NCI-H69 (cell line): Measurements from ENCODE around the gene SYNJ2.
A peak's percentile ranks its signal among the peaks of the same experiment; 100 is the strongest.

ENCODE experiments used
- DNase-seq: peaks from one replicate; lab custom pipeline; 2025; lab: John Stamatoyannopoulos, UW

SYNJ2 gene

GRCh38 chr6:158011478-158011920 is 29.8 kb downstream of the SYNJ2 start:
- peak; percentile 57 for DNase-seq

- no peak for DNase-seq
Observed at GRCh38 chr6:158011980-158012566, 30.4 kb downstream of the SYNJ2 start.

GRCh38 chr6:158013904-158014504 is 32.3 kb downstream of the SYNJ2 start:
- DNase-seq = no peak

DNA sequence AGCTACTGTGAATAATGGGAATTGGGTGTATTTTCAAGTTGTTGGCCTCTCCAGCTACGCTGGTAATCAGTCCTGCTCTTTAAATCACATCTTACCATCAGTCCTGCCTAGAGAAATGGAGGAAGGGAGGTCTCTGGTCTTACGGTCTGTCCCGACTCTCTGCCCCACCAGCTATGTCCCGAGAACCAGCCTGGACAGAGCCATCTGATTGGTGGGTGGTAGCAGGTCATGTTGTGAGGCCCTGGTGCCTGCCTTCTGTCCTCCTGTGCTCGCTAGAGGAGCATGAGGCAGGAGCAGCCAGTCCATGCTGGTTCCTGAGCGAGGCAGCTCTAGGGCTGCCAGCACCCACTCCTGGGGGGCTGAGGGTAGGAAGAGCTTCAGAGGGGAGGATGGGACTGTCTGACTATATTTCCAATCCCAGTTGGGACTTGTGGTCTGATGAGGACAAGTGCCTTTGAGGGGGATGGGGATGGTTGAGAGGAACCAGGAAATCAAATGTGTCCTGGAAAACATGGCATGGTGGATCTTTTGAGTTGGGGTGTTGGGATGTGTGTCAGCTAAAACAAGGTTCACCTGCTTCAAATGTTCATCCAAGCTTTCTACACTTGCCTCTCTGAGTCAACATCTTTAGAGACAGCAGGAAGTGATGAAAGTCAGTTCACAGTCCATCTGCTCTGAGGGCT is 33.0 kb downstream of the SYNJ2 start:
- DNase-seq = peak; percentile 33

DNA sequence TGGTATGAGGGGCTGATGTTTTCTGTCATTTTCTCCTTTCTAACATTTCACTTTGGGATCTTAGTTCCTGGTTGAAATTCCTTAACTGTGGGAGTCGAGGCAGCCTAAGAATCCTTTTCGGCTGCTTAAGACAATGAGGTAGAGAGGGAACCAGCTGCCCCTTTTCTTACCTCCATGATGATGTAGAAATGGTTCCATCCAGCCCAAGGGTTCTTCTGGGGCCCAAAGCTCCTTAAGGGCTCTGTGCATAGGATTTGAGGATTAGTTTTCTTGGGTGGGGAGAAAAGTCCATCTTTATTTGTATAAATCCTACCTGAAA is 33.5 kb downstream of the SYNJ2 start:
- no peak for DNase-seq

GRCh38 chr6:158016571-158017383 is 35.1 kb downstream of the SYNJ2 start:
- DNase-seq = peak; percentile 30

DNA sequence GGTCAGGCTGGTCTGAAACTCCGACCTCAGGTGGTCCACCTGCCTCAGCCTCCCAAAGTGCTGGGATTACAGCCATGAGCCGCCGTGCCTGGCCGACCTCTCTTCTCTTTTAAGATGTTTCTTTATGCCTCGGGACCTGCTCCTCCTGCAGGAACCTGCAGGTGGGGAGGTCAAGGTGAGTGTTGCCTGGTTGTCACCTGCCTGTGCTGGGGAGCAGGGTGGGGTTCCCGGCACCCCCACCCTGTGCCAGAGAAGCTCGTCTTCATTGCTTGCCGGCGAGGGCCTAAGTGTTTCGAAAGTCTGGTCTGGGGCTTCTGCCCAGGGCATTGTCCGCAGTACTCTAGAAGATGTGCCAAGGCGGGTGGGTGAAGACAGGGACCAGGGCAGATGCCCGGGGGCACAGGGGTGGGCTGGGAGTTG is 36.0 kb downstream of the SYNJ2 start:
- DNase-seq = no peak

DNA sequence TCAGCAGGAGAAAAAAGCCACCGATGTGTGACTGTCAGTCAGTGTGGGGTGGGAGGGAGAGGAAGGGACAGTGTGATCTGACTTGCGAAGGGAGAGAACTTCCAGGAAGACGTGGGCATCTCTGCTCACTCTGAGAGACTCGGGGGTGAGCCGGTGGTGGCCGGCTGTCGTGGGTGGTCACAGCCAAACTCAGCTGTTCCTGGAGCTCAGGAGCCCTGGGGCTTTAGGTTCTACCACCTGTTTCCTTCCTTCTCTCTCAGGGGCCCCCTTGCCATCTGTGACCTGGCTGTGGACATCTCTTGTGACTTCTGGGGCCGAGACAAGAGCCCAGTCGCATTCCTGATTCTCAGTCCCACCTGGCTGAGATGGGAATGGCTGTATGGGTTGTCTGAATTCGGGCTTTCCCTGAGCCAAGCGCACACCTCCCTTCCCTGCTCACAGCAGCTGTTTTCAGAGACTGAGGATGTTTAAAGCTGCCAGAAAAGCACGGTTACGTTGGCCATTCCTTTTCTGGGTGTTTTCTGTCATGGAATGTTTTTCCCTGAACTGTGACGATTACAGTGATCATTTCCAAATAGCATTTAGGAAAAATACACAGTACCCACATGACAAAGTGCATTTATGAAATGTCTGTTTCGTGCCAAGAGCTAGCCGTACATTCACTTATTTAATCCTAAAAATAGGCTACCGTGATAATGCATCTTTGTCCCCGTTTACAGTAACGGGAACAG is 36.5 kb downstream of the SYNJ2 start:
- no peak for DNase-seq

- DNase-seq = peak; percentile 53
Observed at GRCh38 chr6:158018851-158019361, 37.2 kb downstream of the SYNJ2 start.

DNA sequence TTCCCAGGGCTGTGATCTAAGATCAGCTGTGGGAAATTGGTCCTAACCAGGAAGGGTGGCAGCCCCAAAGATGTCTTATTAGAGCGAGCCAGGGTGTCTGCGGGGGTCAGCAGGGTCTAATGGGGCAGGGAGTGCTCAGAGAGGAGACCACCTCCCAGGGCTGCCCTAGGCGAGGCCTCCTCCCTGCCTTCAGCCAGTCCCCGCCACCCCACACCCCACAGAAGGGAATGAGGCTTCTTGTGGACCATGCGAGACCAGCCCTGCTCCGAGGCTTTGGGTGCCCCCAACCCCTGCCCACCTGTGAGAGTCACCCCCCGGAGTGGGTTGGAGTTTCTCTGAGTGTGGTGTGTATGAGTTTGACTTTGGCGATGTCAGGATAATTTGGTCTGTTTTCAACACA is 37.8 kb downstream of the SYNJ2 start:
- no peak for DNase-seq

- peak; percentile 59 for DNase-seq
Observed at GRCh38 chr6:158020272-158020711, 38.6 kb downstream of the SYNJ2 start.

DNA sequence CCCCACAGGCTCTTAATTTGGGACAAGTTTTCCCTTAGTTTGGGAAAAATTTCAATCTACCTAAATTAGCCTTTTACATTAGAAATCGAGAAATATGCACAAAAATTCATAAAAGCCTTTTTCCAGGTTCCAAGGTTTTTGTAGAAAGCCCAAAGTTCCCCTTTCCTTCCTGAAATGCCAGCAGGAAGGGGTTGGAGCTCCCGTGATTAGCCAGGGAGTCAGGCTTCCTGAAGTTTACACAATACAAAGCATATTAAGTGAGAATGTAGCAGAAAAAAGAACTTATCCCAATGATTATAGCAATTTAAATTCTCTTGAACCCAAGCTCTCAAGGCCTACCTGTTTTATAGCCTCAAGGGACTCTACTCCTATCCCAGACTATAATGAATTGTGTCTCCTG is 39.1 kb downstream of the SYNJ2 start:
- DNase-seq = no peak

DNA sequence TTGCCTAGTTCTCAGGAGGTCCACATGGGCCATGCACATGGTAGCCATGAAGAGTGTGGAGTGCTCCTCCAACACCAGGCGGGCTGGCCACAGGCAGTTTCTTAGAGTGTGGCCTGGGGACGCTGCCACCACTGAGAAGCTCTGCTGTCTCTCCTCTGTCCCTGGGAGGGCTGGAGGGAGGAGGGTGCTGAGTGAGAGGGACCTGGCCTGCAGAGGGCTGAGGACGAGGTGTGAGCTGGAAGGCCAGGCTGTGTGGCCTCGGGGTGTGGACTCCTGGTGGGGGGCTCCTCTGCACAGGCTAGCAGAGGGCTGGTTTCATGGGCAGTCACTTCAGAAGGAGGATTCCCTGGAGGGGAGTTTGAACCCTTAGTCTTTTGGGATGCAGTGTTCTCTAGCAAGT is 39.7 kb downstream of the SYNJ2 start:
- no peak for DNase-seq

- no peak for DNase-seq
Observed at GRCh38 chr6:158021814-158022748, 40.4 kb downstream of the SYNJ2 start.

- peak; percentile 58 for DNase-seq
Observed at GRCh38 chr6:158022749-158023596, 41.3 kb downstream of the SYNJ2 start.

GRCh38 chr6:158023597-158023939 is 41.9 kb downstream of the SYNJ2 start:
- DNase-seq = peak; percentile 86

DNA sequence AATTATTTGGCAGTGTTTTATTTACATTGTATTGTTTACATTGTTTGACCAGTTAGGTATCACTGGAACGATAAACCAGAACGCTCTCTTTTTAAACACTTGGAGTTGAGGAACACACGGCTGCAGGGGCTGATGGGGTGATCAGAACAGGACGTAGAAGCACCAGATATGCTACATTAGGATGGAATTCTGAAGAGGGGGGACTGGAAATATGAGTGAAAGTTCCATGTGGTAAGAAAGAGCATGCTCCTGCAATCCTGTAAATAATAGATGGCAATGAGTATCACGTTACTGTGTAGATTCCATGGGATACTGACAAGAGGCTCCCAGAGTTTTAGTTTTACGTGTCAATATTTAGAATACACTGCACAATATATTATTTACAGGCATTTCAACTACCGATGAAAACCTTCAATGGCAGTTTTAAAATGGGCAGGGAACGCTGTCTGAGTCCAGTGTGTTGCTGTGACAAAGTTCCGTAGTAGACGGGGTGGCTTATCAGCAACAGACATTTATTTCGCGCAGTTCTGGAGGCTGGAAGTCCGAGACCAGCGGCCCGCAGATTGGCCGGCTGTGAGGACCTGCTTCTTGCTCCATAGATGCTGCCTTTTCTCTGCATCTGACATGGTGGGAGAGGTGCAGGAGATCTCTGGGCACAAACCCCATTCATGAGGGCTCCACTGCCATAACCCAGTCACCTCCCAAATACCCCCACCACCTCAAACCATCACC is 43.1 kb downstream of the SYNJ2 start:
- no peak for DNase-seq

DNA sequence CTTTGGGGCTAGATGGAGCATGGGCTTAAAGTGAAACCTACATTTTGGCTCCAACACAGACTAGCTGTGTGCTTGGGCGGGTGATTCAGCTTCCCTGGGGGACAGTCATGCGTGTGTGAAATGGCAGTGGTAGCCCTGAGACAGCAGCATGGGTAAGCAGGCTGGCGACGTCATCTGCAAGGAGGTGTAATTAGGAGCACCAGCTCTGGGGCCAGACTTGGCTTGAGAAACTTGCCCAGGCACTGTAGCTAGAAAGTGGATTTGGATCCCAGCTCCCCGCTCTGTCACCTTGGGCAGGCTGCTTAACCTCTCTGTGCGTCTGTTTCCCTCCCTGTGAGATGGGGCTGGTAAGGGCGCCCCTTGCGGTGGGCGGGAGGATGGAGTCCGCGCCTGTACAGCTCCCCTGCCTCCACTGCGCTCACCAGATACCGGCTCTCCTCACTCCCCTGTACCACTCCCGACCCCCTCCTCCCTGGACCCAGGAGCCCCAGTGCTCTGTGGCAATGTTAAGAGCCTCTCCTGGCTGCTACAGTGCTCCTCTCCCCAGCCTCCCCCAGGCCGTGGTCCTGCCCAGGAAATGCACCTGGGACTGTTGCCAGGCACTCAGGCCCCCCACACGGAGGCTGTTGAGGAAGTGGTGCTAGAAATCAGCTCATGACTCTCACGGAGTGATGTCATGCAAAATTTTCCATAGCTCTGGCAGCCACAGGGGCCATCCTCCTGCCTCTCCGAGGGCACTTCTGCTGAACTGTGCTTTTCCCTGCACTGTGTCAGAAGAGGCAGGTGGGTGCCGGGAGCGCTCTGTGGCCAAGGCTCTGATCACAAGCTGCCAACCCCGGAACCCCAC is 44.6 kb downstream of the SYNJ2 start:
- peak; percentile 97 for DNase-seq
